Neuronal stem cell (in vitro differentiated cells): ENCODE data around the gene SERPINA10.

Experiments
- DNase-seq: peaks from one replicate; pipeline ENCODE4 v3.0.0-alpha.2; 2013; ENCODE audit warnings: low spot score
- H2AFZ ChIP-seq: one replicate; pipeline ENCODE4 v1.6.1; 2013; ENCODE audit warnings: mild to moderate bottlenecking, low read length, inconsistent platforms
- H2AK5ac ChIP-seq: 2 replicates; pipeline ENCODE4 v1.6.1; 2013; ENCODE audit warnings: low read depth, mild to moderate bottlenecking, inconsistent platforms, low read length, moderate library complexity, mixed read lengths
- H2BK120ac ChIP-seq: 2 replicates; pipeline ENCODE4 v1.6.1; 2013; ENCODE audit warnings: low read depth, mild to moderate bottlenecking, inconsistent platforms, low read length, moderate library complexity, mixed read lengths
- H2BK12ac ChIP-seq: one replicate; pipeline ENCODE4 v1.6.1; 2013; ENCODE audit warnings: low read length, inconsistent platforms
- H2BK15ac ChIP-seq: 2 replicates; pipeline ENCODE4 v1.6.1; 2013; ENCODE audit warnings: mild to moderate bottlenecking, low read length, inconsistent platforms, mixed read lengths
- H2BK5ac ChIP-seq: one replicate; pipeline ENCODE4 v1.6.1; 2013; ENCODE audit warnings: inconsistent platforms, mild to moderate bottlenecking, low read length, moderate library complexity
- H3K14ac ChIP-seq: one replicate; pipeline ENCODE4 v1.6.1; 2013; ENCODE audit warnings: low read length, inconsistent platforms
- H3K18ac ChIP-seq: 2 replicates; pipeline ENCODE4 v1.6.1; 2013; ENCODE audit warnings: low read length, inconsistent platforms
- H3K23ac ChIP-seq: 2 replicates; pipeline ENCODE4 v1.6.1; 2013; ENCODE audit warnings: low read depth, mild to moderate bottlenecking, mixed read lengths, low read length, inconsistent platforms; ENCODE audit not compliant: poor library complexity
- H3K27ac ChIP-seq: replicated peaks from 3 replicates; pipeline ENCODE4 v1.5.1; 2013; ENCODE audit warnings: low read length, inconsistent platforms
- H3K27me3 ChIP-seq, 3 experiments: 2 replicates each; pipeline ENCODE4 v1.6.1; 2013; ENCODE audit warnings: low read length in 3 of 3, mild to moderate bottlenecking in 2 of 3, inconsistent platforms in 1 of 3, low read depth in 1 of 3, mixed read lengths in 1 of 3, moderate library complexity in 1 of 3; ENCODE audit not compliant: control insufficient read depth in 3 of 3, insufficient read depth in 3 of 3
- H3K36me3 ChIP-seq, 2 donors: replicated peaks in 1 of 2; 2 replicates each; pipeline ENCODE4 v1.6.1; 2013; ENCODE audit warnings: low read length in 2 of 2; ENCODE audit not compliant: control insufficient read depth in 2 of 2, insufficient read depth in 2 of 2
- H3K4ac ChIP-seq: 2 replicates; pipeline ENCODE4 v1.6.1; 2013; ENCODE audit warnings: inconsistent platforms, mild to moderate bottlenecking, low read length, moderate library complexity
- H3K4me1 ChIP-seq, 2 donors: 1 replicate in 1 of 2; 2 replicates in 1 of 2; pipeline ENCODE4 v1.6.1; 2013; ENCODE audit warnings: low read length in 2 of 2, low read depth in 1 of 2; ENCODE audit not compliant: control insufficient read depth in 2 of 2, insufficient read depth in 1 of 2
- H3K4me2 ChIP-seq: one replicate; pipeline ENCODE4 v1.6.1; 2013; ENCODE audit warnings: mild to moderate bottlenecking, low read length, inconsistent platforms; ENCODE audit not compliant: insufficient read depth, poor library complexity, severe bottlenecking
- H3K4me3 ChIP-seq, 2 donors: 2 replicates each; pipeline ENCODE4 v1.5.1; 2013; ENCODE audit warnings: low read length in 2 of 2, mild to moderate bottlenecking in 2 of 2, inconsistent platforms in 1 of 2, moderate library complexity in 1 of 2
- H3K79me1 ChIP-seq: one replicate; pipeline ENCODE4 v1.6.1; 2013; ENCODE audit warnings: low read depth, mild to moderate bottlenecking, inconsistent platforms, low read length, moderate library complexity
- H3K9ac ChIP-seq: one replicate; pipeline ENCODE4 v1.6.1; 2013; ENCODE audit warnings: mild to moderate bottlenecking, low read depth, low read length, inconsistent platforms; ENCODE audit not compliant: poor library complexity
- H3K9me3 ChIP-seq, 2 donors: replicated peaks in 1 of 2; 2 replicates each; pipeline versions ENCODE3 to v1.6.1; 2013; ENCODE audit warnings: low read length in 2 of 2, mild to moderate bottlenecking in 2 of 2, inconsistent platforms in 1 of 2, low read depth in 1 of 2, mixed read lengths in 1 of 2, moderate library complexity in 1 of 2; ENCODE audit not compliant: control insufficient read depth in 2 of 2, insufficient read depth in 1 of 2
- H4K8ac ChIP-seq: one replicate; pipeline ENCODE4 v1.6.1; 2013; ENCODE audit warnings: low read depth, mild to moderate bottlenecking, inconsistent platforms, low read length, moderate library complexity
- H4K91ac ChIP-seq: one replicate; pipeline ENCODE4 v1.6.1; 2013; ENCODE audit warnings: low read length, low read depth, mild to moderate bottlenecking, inconsistent platforms; ENCODE audit not compliant: poor library complexity
- WGBS, 2 donors: extraction: QIAGEN DNeasy Blood & Tissue Kit; methylation state at CpG; one replicate each; pipeline ENCODE4 v1.1.7; 2013; ENCODE audit warnings: missing lambda C conversion rate in 2 of 2, mixed read lengths in 1 of 2; ENCODE audit not compliant: insufficient read length in 2 of 2, insufficient replicate concordance in 1 of 2; ENCODE audit errors: extremely low coverage in 2 of 2; 5-methylcytosine and 5-hydroxymethylcytosine counted together

The SERPINA10 gene

DNA sequence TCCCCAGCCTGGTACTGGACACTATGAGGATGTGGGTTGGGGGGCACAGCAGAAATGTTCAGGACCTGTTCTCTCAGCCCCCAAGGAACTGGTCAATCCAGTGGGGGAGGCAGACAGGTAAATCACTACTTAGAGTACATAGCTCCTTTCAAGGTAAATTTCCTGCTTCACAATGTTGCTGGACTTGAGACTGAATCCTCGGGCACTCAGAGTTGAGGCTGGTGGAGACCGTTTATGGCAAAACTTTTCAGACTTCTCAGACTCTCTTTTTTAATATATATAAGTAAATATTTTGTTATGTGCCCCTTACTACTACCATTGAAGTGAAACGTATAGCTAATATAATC lies 483 bp upstream of the SERPINA10 start:
- Histone ChIP-seq H3K23ac (no peak overlapping the region), H3K27ac (no peak overlapping the region), H3K36me3 (no peaks in the 10 kb centered on the region), H3K4me3 (no peak overlapping the region), H3K9ac (no peak overlapping the region), H3K79me1 (no peaks in the 10 kb centered on the region), H2BK120ac (no peak overlapping the region), H2BK15ac (no peak overlapping the region), H3K14ac (no peak overlapping the region), H4K8ac (no peak overlapping the region), H2BK12ac (no peak overlapping the region), H3K18ac (no peak overlapping the region), H3K9me3 (no peaks in the 10 kb centered on the region), H4K91ac (no peak overlapping the region), H2AFZ (no peak overlapping the region), H2AK5ac (no peak overlapping the region), H2BK5ac (no peak overlapping the region), H3K27me3 (no peaks in the 10 kb centered on the region), H3K4ac (no peak overlapping the region), H3K4me2 (no peak overlapping the region), H3K4me1 (peaks cover 0 to 3% of the 10 kb centered on the region in 2 donors)
- WGBS, 2 donors = no CpG with 5 or more reads among the region's 3 CpGs
- no peak for DNase-seq

DNA sequence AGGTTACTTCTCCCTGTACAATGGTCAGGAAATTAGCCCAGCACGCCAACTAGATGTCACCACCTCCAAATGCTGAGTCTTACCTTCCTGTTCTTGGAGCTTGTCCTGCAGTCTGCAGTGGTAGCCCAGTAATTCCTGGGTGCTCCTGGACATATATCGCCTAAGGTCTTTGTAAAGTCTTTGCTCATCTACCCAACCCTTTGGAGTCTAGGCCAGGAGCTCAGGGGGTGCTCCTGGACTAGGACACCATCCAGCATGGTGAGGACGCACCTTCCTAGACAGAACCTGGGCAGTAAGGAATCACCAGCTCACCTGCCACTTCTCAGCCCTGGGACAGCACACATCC lies 569 bp downstream of the SERPINA10 start:
- Histone ChIP-seq H3K4me3 (no peak overlapping the region), H3K14ac (no peak overlapping the region), H3K23ac (no peak overlapping the region), H3K18ac (no peak overlapping the region), H3K9ac (no peak overlapping the region), H2BK12ac (no peak overlapping the region), H3K27me3 (no peaks in the 10 kb centered on the region), H2AK5ac (no peak overlapping the region), H3K9me3 (peaks cover 0 to 3% of the 10 kb centered on the region in 2 donors), H3K4ac (no peak overlapping the region), H3K4me2 (no peak overlapping the region), H2BK120ac (no peak overlapping the region), H2AFZ (no peak overlapping the region), H2BK5ac (no peak overlapping the region), H3K36me3 (no peaks in the 10 kb centered on the region), H3K79me1 (no peaks in the 10 kb centered on the region), H3K27ac (no peak overlapping the region), H4K91ac (no peak overlapping the region), H2BK15ac (no peak overlapping the region), H4K8ac (no peak overlapping the region), H3K4me1 (peaks cover 0 to 5% of the 10 kb centered on the region in 2 donors)
- no peak for DNase-seq
- no CpG with 5 or more reads among the region's 3 CpGs for WGBS, 2 donors

DNA sequence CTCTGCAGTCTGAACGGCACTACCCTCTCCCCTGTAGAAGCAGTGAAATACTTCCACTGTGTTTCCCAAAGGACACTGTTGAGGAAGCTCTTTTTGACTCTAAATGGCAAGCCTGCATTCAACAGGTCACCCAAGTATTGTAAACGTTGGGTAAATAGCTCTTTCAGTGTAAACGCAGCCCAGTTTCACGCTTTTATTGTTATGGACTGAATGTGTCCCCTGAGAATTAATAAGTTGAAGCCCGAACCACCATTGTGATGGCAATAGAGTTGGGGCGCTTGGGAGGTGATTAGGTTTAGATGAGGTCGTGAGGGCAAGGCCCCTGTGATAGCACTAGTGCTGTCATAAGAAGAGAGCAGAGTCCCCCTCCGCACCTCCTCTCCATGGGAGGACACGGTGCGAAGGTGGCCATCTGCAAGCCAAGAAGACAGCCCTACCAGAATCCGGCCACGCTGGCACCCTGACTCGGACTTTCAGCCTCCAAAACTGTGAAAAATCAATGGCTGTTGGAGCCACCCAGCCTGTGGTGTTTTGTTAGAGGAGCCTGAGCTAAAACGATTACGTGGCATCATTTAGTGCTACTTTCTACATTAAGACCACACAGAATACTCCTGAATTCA lies 1.1 kb downstream of the SERPINA10 start:
- Histone ChIP-seq H3K4me1 (peaks cover 0 to 5% of the 10 kb centered on the region in 2 donors), H2BK5ac (no peak overlapping the region), H3K23ac (no peak overlapping the region), H2AK5ac (no peak overlapping the region), H2BK120ac (no peak overlapping the region), H4K8ac (no peak overlapping the region), H3K9me3 (peaks cover 0 to 3% of the 10 kb centered on the region in 2 donors), H3K18ac (no peak overlapping the region), H3K36me3 (no peaks in the 10 kb centered on the region), H3K79me1 (no peaks in the 10 kb centered on the region), H3K14ac (no peak overlapping the region), H3K27me3 (no peaks in the 10 kb centered on the region), H3K4me2 (no peak overlapping the region), H3K27ac (no peak overlapping the region), H3K4me3 (no peak overlapping the region), H2AFZ (no peak overlapping the region), H3K4ac (no peak overlapping the region), H2BK15ac (no peak overlapping the region), H3K9ac (no peak overlapping the region), H4K91ac (no peak overlapping the region), H2BK12ac (no peak overlapping the region)
- DNase-seq = no peak
- no CpG with 5 or more reads among the region's 15 CpGs for WGBS, 2 donors

DNA sequence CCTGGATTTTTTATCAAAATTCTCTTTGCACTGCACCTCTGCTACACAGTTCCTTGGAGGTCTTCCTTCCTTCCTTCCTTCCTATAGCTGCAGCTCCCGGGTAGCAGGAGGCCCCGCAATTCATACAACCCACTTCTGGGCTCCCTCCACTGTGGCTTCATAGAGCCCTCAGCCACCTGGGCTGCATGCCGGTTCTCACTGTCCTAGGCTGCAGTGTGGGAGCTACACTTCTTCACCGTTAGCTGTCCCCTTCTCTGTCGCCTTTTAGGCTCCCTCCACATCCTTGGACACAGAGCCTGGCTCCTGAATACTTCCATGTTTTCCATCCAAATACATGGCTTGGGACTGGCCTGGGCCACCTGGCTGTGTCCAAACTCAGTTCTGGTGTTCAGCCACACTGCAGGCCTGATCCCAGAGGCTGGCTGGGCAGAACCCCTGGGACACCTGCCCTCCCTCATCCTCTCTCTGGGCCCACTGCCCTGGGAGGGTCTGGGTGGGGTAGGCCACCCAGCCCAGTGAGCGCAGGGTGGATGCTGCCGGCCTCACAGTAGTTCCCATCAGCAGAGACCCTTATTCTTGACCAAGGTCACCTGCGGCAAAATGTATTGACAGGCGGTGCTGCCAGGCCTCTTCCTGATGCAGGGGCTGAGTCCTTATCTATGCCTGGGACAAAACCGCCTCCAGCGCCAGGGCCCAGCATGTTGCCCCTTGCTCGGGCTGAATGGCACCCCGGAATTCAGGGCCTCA lies 1.7 kb downstream of the SERPINA10 start:
- Histone ChIP-seq H3K4me2 (no peak overlapping the region), H4K91ac (no peak overlapping the region), H2BK5ac (no peak overlapping the region), H3K79me1 (no peaks in the 10 kb centered on the region), H3K27ac (no peak overlapping the region), H3K9ac (no peak overlapping the region), H2BK12ac (no peak overlapping the region), H2AK5ac (no peak overlapping the region), H2AFZ (no peak overlapping the region), H3K4me1 (peaks cover 0 to 5% of the 10 kb centered on the region in 2 donors), H3K36me3 (no peaks in the 10 kb centered on the region), H3K9me3 (peaks cover 0 to 3% of the 10 kb centered on the region in 2 donors), H3K23ac (no peak overlapping the region), H4K8ac (no peak overlapping the region), H3K14ac (no peak overlapping the region), H3K4ac (no peak overlapping the region), H3K18ac (no peak overlapping the region), H3K27me3 (no peaks in the 10 kb centered on the region), H3K4me3 (no peak overlapping the region), H2BK120ac (no peak overlapping the region), H2BK15ac (no peak overlapping the region)
- WGBS, 2 donors = no CpG with 5 or more reads among the region's 13 CpGs
- DNase-seq = no peak
